Endothelial cell of umbilical vein (primary cell): ENCODE results near the gene SPACA6.

ENCODE experiments used
- CTCF ChIP-seq, 2 donors: IDR thresholded peaks; 1 replicate in 1 of 2; 2 replicates in 1 of 2; pipeline ENCODE4 v1.5.1; 2011; ENCODE audit warnings: low read length in 2 of 2, mild to moderate bottlenecking in 2 of 2, moderate library complexity in 2 of 2, control low read depth in 1 of 2, inconsistent platforms in 1 of 2, low read depth in 1 of 2; ENCODE audit not compliant: insufficient read depth in 1 of 2; ENCODE audit errors: extremely low read depth in 1 of 2
- EZH2 ChIP-seq: IDR thresholded peaks from 2 replicates; pipeline ENCODE4 v1.6.1; 2012; ENCODE audit warnings: borderline replicate concordance, low read depth, mild to moderate bottlenecking, moderate library complexity, low read length, inconsistent platforms; ENCODE audit not compliant: severe bottlenecking
- FOS ChIP-seq: IDR thresholded peaks from 2 replicates; pipeline ENCODE4 v1.6.1; 2011; ENCODE audit warnings: mild to moderate bottlenecking, low read length, moderate library complexity, borderline replicate concordance; ENCODE audit not compliant: insufficient read depth
- GATA2 ChIP-seq: IDR thresholded peaks from 2 replicates; pipeline ENCODE4 v1.7.0; 2011; ENCODE audit warnings: low read depth, mild to moderate bottlenecking, moderate library complexity, mixed read lengths, low read length; ENCODE audit not compliant: insufficient read length, insufficient read depth
- MAX ChIP-seq: IDR thresholded peaks from 2 replicates; pipeline ENCODE4 v1.6.1; 2011; ENCODE audit not compliant: insufficient read depth, insufficient read length
- MYC ChIP-seq: IDR thresholded peaks from one replicate; pipeline ENCODE4 v1.6.1; 2011; ENCODE audit warnings: mild to moderate bottlenecking, low read depth, low read length
- POLR2A ChIP-seq: IDR thresholded peaks from 2 replicates; pipeline ENCODE4 v1.6.1; 2012; ENCODE audit warnings: low read depth, mild to moderate bottlenecking, control low read depth, low read length
- POLR2AphosphoS5 ChIP-seq: IDR thresholded peaks from 2 replicates; pipeline ENCODE4 v1.6.1; 2012; ENCODE audit warnings: low read depth, mild to moderate bottlenecking, control low read depth, low read length, moderate library complexity; ENCODE audit not compliant: insufficient read depth

- TF ChIP-seq EZH2: no peak
- TF ChIP-seq CTCF (IDR thresholded peaks at IDR 0.05; ENCODE audit: extremely low read depth in 1 of 2, insufficient read depth in 1 of 2, low read depth in 1 of 2, low read length in 2 of 2): no peak
- TF ChIP-seq MYC: no peak
- no peak for TF ChIP-seq POLR2A
- no peak for TF ChIP-seq MAX
- no peak for TF ChIP-seq POLR2AphosphoS5
- TF ChIP-seq GATA2: no peak
- no peak for TF ChIP-seq FOS
Measured at GRCh38 chr19:51711702-51712101, 18.6 kb downstream of the SPACA6 start.
